GM12891 (cell line): Measurements from ENCODE around the gene NKAPD1. TPM values are rescaled to one million over a fixed set of nuclear protein-coding genes. Genes with fewer than 3 reads are reported as not detected.
"Not testable (repeated sequence)": the region's sequence is repeated elsewhere in the genome, so short reads cannot be mapped to it uniquely, and the experiment has no call there.

ENCODE experiments used
- DNase-seq: peaks from one replicate; pipeline ENCODE4 v3.0.0; 2011; ENCODE audit warnings: low spot score; ENCODE audit not compliant: insufficient read length
- FAIRE-seq: peaks from 2 replicates; lab custom pipeline; 2011; peaks lifted over from hg19 to GRCh38; lab: Jason Lieb, UNC
- PAX5 ChIP-seq: IDR thresholded peaks from 2 replicates; pipeline ENCODE4 v1.6.1; 2011; ENCODE audit warnings: low read length, moderate library complexity, mild to moderate bottlenecking; ENCODE audit not compliant: insufficient read depth, severe bottlenecking
- POLR2A ChIP-seq: IDR thresholded peaks from 2 replicates; pipeline ENCODE4 v1.6.1; 2011; ENCODE audit warnings: low read depth, low read length, control low read depth
- POLR2AphosphoS5 ChIP-seq: IDR thresholded peaks from 2 replicates; pipeline ENCODE4 v1.6.1; 2011; ENCODE audit warnings: low read depth, low read length, control low read depth
- POU2F2 ChIP-seq: IDR thresholded peaks from 2 replicates; pipeline ENCODE4 v1.6.1; 2011; ENCODE audit warnings: low read depth, mild to moderate bottlenecking, control low read depth, low read length, moderate library complexity
- SPI1 ChIP-seq: IDR thresholded peaks from 2 replicates; pipeline ENCODE4 v1.6.1; 2011; ENCODE audit warnings: low read depth, low read length, control low read depth
- TAF1 ChIP-seq: IDR thresholded peaks from 2 replicates; pipeline ENCODE4 v1.6.1; 2011; ENCODE audit warnings: low read depth, low read length, control low read depth
- polyA plus RNA-seq: library from polyadenylated mRNA; unstranded; fragments of >200 nt; gene quantifications from one replicate; pipeline ENCODE4 v1.2.1, GENCODE V29; 2012; ENCODE audit warnings: low read depth, missing spikeins, inconsistent platforms; ENCODE audit not compliant: missing spikeins

Gene NKAPD1
- 19.7 TPM for polyA plus RNA-seq

DNA sequence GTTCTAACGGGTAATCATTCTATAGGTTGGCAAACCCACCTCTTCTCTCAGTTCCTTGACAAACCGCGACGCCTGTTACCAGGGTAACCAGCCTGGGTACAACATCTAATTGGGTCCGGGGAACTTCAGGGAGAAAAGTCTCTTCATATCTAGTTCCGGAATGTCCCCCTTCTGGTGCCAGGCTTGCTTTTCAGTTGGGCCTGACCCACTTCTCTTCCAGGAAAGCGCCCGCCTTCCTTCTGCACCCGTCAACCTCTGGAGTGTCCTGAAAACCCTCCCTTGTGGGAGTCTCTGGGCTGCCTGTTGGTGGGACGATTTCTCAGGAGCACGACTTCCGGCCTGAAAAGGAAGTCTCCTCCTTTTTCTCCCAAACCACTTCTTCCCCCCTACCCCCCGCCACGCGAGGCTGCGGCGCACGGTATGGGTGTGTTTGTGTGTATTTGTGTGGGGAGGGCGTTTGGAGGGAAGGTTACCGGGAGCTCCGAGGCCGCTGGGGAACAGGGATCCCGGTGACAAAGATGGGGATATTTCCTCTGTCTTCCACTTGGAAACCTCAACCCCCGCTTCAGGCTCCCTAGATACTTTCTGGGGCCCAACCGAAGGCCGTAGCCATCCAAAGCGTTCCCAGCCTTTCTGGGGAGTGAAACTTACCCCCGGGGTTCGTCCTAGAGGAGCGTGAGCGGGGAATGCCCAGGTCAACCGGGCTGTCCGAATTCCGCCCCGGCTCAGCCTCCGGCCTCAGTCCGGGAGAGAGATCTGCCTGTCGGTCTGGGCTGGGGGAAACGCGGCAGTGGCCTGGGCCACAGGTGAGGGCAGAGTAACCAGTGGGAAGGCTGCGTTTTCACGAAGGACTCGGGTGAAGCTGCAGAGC, at the start of gene NKAPD1, which contains the start of gene PIH1D2:
NKAPD1 (plus strand) TSS at position 359 of the 871 bp plus-strand sequence. CDS start 1,276 bp downstream, outside the sequence.
PIH1D2 (minus strand) TSS at position 77 of the 871 bp plus-strand sequence. CDS start 843 bp downstream, outside the sequence.
- FAIRE-seq (peak; percentile 82), DNase-seq (peak; percentile 53)
- peak; percentile 61; the same call in 1 of the 2 replicates for TF ChIP-seq POLR2A
- peak; percentile 70; the same call in 1 of the 2 replicates for TF ChIP-seq POU2F2
- TF ChIP-seq POLR2AphosphoS5 = peak; percentile 56; the same call in 1 of the 2 replicates
- peak; percentile 31; the same call in 1 of the 2 replicates for TF ChIP-seq SPI1
- TF ChIP-seq TAF1 = peak; percentile 57; the same call in 1 of the 2 replicates
- TF ChIP-seq PAX5 = no peak

DNA sequence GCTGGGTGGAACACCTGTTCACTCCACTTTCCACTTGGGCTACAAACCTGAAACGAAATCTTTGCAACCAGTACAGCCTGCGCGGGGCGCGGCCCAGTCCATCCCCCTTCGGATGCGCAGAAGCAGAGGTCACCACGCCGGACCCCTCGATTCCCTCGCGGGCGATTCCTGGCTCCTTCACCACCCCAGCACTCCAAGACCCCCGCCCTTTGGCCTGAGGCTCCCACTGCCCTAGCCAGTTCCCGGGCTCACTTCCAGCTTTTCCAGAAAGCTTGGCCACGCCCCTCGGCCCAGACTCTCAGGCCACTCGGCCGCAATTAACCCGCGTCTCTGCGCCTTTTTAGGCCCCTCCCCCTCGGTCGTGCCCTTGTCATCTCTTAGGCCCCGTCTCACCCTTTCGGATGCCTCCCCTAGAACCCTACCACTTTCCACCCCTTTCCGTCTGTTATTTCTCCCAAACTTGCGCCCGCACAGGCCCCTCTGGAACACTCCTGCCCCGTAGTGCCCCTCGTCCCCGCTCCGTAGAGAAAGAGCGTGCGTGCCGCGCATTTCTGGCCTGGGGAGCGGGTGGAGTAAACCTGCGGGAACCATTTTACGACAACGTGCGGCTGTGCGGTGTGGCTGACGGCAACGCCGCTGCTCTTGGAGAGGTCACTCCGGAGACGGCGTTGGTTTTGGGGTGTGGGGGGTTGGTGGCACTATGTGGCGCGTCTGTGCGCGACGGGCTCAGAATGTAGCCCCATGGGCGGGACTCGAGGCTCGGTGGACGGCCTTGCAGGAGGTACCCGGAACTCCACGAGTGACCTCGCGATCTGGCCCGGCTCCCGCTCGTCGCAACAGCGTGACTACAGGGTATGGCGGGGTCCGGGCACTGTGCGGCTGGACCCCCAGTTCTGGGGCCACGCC, 49.1 kb upstream of the NKAPD1 start, which contains the start of gene DLAT:
DLAT (plus strand) TSS at position 636 of the 906 bp plus-strand sequence; CDS start at position 701, 65 bp downstream.
- FAIRE-seq (peak; percentile 99), DNase-seq (peak; percentile 76)
- TF ChIP-seq POLR2AphosphoS5 (0 out of 2 replicates have a peak, but pooled peaks have one; percentile 45), POLR2A (peak; percentile 77), SPI1 (no peak), TAF1 (peak; percentile 72; the same call in 1 of the 2 replicates), POU2F2 (peak; percentile 67; the same call in 1 of the 2 replicates), PAX5 (no peak)

DNA sequence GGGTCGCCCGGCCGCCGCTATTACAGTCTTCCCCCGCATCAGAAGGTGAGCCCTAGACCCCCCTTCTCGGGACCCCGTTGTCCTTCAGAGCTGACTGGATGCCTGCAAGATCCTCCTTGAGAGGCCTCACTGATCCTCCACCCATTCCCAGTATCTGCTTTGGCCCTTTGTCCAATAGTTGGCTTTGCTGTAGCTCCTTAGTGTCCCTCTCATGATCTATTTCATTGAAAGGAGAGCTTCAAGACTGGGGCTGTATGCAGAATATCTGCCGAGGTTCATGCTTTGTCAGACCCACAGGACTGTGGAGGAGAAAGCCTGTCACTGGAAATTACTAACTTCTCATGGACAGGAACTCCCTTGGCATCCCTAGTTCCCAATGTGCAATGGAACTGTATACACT, 48.4 kb upstream of the NKAPD1 start:
- DNase-seq (peak; percentile 17), FAIRE-seq (no peak)
- TF ChIP-seq PAX5 = no peak
- TF ChIP-seq POU2F2 = no peak
- no peak for TF ChIP-seq TAF1
- TF ChIP-seq POLR2A = no peak
- no peak for TF ChIP-seq POLR2AphosphoS5
- no peak for TF ChIP-seq SPI1

GRCh38 chr11:112026784-112027410, 47.2 kb upstream of the NKAPD1 start:
- FAIRE-seq, DNase-seq: not testable (repeated sequence)

- FAIRE-seq (no peak), DNase-seq (no peak)
- TF ChIP-seq PAX5 (no peak), POLR2AphosphoS5 (no peak), SPI1 (no peak), TAF1 (no peak), POU2F2 (no peak), POLR2A (no peak)
Observed at GRCh38 chr11:112029460-112029859, 44.6 kb upstream of the NKAPD1 start.

DNA sequence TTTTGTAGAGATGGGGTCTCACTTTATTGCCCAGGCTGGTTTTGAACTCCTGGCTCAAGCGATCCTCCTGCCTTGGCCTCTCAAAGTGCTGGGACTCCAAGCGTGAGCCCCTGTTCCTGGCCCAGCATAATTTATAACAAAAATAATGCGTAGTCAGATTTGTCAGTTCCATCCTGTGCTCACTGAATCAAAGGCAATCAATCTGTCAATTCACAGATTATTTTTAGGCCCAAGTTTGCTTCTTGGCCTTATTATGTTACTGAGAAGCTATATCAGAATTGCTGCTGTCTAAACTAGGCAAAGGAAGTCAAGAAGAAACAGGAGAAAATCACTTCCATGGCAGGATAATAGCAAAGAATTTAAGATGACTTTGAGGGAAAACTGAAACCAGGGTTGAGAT, 40.2 kb upstream of the NKAPD1 start:
- FAIRE-seq (no peak), DNase-seq (no peak)
- TF ChIP-seq POLR2A = no peak
- TF ChIP-seq SPI1 = no peak
- TF ChIP-seq PAX5 = no peak
- no peak for TF ChIP-seq TAF1

DNA sequence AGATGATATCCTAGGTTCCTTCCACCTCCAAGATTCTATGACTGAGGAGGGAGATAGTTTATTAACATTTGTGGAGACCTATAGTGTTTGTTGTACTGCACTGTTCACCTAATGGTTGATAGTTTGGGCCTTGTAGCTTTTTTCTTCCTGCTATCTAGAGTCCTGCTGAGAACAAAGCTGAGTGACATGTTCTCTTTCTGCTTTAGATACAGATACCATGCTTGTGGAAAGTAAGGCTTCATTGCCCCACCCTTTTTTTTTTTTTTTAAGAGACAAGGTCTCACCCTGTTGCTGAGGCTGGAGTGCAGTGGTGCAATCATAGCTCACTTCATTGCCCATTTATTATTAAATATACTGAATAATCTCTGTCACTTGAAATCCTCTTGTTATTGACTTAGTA, 36.6 kb upstream of the NKAPD1 start:
- DNase-seq = no peak

GRCh38 chr11:112042161-112042960, 31.7 kb upstream of the NKAPD1 start:
- DNase-seq = no peak
- no peak for FAIRE-seq
- no peak for TF ChIP-seq POLR2A
- no peak for TF ChIP-seq POLR2AphosphoS5
- TF ChIP-seq TAF1 = no peak
- TF ChIP-seq SPI1 = no peak
- no peak for TF ChIP-seq POU2F2
- no peak for TF ChIP-seq PAX5

More for the DNA sequence above, 36.6 kb upstream of the NKAPD1 start:
- no peak for TF ChIP-seq PAX5
- no peak for TF ChIP-seq TAF1
- TF ChIP-seq POLR2A = no peak
- TF ChIP-seq POU2F2 = no peak
- TF ChIP-seq POLR2AphosphoS5 = no peak
- TF ChIP-seq SPI1 = no peak
- no peak for FAIRE-seq

DNA sequence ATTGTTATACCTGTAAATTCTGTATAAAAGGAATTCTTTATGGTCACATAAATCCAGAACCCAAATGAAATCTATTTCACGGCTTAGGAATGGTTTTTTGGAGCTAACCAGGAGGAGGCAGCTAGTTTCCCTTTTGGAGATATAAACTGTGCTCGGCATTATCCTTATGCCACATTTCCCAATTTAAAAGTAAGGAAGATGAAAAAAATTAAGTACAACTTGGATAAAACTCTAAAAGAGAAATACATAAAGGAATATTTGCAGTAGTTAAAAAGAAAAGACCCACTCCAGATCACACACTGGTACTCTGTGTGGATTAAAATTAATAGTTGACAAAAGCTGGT, 31.2 kb upstream of the NKAPD1 start:
- no peak for DNase-seq
- TF ChIP-seq SPI1 (no peak), POU2F2 (no peak), TAF1 (no peak), PAX5 (no peak)
- FAIRE-seq = no peak
